Naive thymus-derived CD8-positive, alpha-beta T cell (primary cell): ENCODE results near the gene MED28. TPM values are rescaled to one million over a fixed set of nuclear protein-coding genes. Genes with fewer than 3 reads are reported as not detected.

Experiments
- ATAC-seq, 2 donors: fragments of 150-1000 bp; cut with Tn5 transposase in 1 of 2; sonication (Bioruptor Pico), chemical (Tn5 transposase) in 1 of 2; 1 replicate in 1 of 2; 2 replicates in 1 of 2; pipeline ENCODE4 v1.10.0; 2021; ENCODE audit warnings: mild to moderate bottlenecking in 2 of 2, moderate library complexity in 2 of 2
- POLR2A ChIA-PET: fragments of 350-600 bp; sonication (Branson Sonifier 250); formaldehyde crosslinking; loops from one replicate; lab custom pipeline; 2021; ENCODE audit warnings: antibody characterized with exemption; lab: Charles Lee
- DNase-seq, 10 donors: peaks; one replicate each; pipeline versions ENCODE4 v3.0.0 to v3.0.0-alpha.2; 2020 to 2022
- H3K27ac Mint-ChIP-seq, 10 donors: one replicate each; pipeline ENCODE4 v1.8.0; 2020 to 2022; ENCODE audit warnings: mild to moderate bottlenecking in 10 of 10, mixed read lengths in 10 of 10, moderate library complexity in 4 of 10, inconsistent platforms in 1 of 10
- H3K27me3 Mint-ChIP-seq, 5 donors: one replicate each; pipeline ENCODE4 v1.8.0; 2021 to 2022; ENCODE audit warnings: mixed read lengths in 5 of 5
- H3K36me3 Mint-ChIP-seq, 3 donors: one replicate each; pipeline ENCODE4 v1.8.0; 2020 to 2022; ENCODE audit warnings: mixed read lengths in 3 of 3, mild to moderate bottlenecking in 2 of 3, inconsistent platforms in 1 of 3
- H3K4me1 Mint-ChIP-seq, 4 donors: one replicate each; pipeline ENCODE4 v1.8.0; 2021 to 2022; ENCODE audit warnings: mixed read lengths in 4 of 4
- H3K4me3 Mint-ChIP-seq, 10 donors: one replicate each; pipeline ENCODE4 v1.8.0; 2020 to 2022; ENCODE audit warnings: mild to moderate bottlenecking in 10 of 10, mixed read lengths in 10 of 10, moderate library complexity in 6 of 10, inconsistent platforms in 1 of 10
- H3K9me3 Mint-ChIP-seq, 9 donors: one replicate each; pipeline ENCODE4 v1.8.0; 2020 to 2022; ENCODE audit warnings: mixed read lengths in 9 of 9, mild to moderate bottlenecking in 3 of 9, inconsistent platforms in 1 of 9, moderate library complexity in 1 of 9
- polyA plus RNA-seq, 3 donors: library from polyadenylated mRNA; unstranded; fragments of 300-500 nt; fragmentation: Illumina TruSeq; gene quantifications; one replicate each; pipeline ENCODE4 v1.2.3, GENCODE V29; 2021
- total RNA-seq, 8 experiments: library from RNA in 2 of 8; stranded (reverse) in 2 of 8; gene quantifications; one replicate each; pipeline ENCODE4 v1.2.3 and lab custom pipeline; 2021 to 2026

MED28 gene
- total and polyA plus RNA-seq, 5 experiments from 2014 or later, result 39.1 to 73.4 (median 48.7) TPM

- Mint-ChIP-seq H3K9me3 (no peaks in the 10 kb centered on the region), H3K4me3 (no peak overlapping the region), H3K27me3 (no peaks in the 10 kb centered on the region), H3K27ac (peak overlapping the region in 1 of 10 donors; percentile 34), H3K36me3 (peaks cover 4 to 98% (median 37%) of the 10 kb centered on the region in 3 donors), H3K4me1 (peaks cover 18 to 43% (median 32%) of the 10 kb centered on the region in 4 donors)
- POLR2A ChIA-PET, result interaction anchor here (1.3 kb wide), 1 partner anchor 9 kb away, joined by 3 read pairs; the partner anchor contains the start of gene MED28
- ATAC-seq (no peak), DNase-seq (no peak)
These were observed 9.1 kb downstream of the MED28 start for GRCh38 chr4:17623451-17624001.

GRCh38 chr4:17624821-17625220, 10.4 kb downstream of the MED28 start:
- ATAC-seq, result no peak

GRCh38 chr4:17630228-17630627, 15.8 kb downstream of the MED28 start:
- DNase-seq, result no peak
- Mint-ChIP-seq H3K9me3 (no peaks in the 10 kb centered on the region), H3K4me3 (no peak overlapping the region), H3K36me3 (peaks cover 4 to 96% (median 21%) of the 10 kb centered on the region in 3 donors), H3K4me1 (peaks cover 7 to 20% (median 11%) of the 10 kb centered on the region in 4 donors), H3K27me3 (no peaks in the 10 kb centered on the region), H3K27ac (peak overlapping the region in 3 of 10 donors; percentile 21 to 55 (median 37))
- ATAC-seq, result no peak
- POLR2A ChIA-PET, result no interaction called here

More at GRCh38 chr4:17624821-17625220, 10.4 kb downstream of the MED28 start:
- H3K4me3 Mint-ChIP-seq, result no peak overlapping the region
- H3K27me3 Mint-ChIP-seq, result no peaks in the 10 kb centered on the region
- POLR2A ChIA-PET, result no interaction called here
- peak overlapping the region in 2 of 10 donors; percentile 34 to 87 for H3K27ac Mint-ChIP-seq
- peaks cover 0 to 99% (median 35%) of the 10 kb centered on the region in 3 donors for H3K36me3 Mint-ChIP-seq
- H3K9me3 Mint-ChIP-seq, result no peaks in the 10 kb centered on the region
- H3K4me1 Mint-ChIP-seq, result peaks cover 14 to 36% (median 23%) of the 10 kb centered on the region in 4 donors
- DNase-seq, result no peak

GRCh38 chr4:17633600-17633999, 19.2 kb downstream of the MED28 start:
- H3K27ac Mint-ChIP-seq, result peak overlapping the region in 2 of 10 donors; percentile 19 to 24
- H3K4me3 Mint-ChIP-seq, result no peak overlapping the region
- peaks cover 4 to 75% (median 13%) of the 10 kb centered on the region in 3 donors for H3K36me3 Mint-ChIP-seq
- ATAC-seq (no peak), DNase-seq (no peak)
- POLR2A ChIA-PET, result no interaction called here
- H3K4me1 Mint-ChIP-seq, result peaks cover 2 to 11% (median 5%) of the 10 kb centered on the region in 4 donors
- no peaks in the 10 kb centered on the region for H3K27me3 Mint-ChIP-seq
- H3K9me3 Mint-ChIP-seq, result no peaks in the 10 kb centered on the region

GRCh38 chr4:17635056-17635455, 20.6 kb downstream of the MED28 start:
- peak overlapping the region in 5 of 10 donors; percentile 4 to 73 (median 40) for H3K27ac Mint-ChIP-seq
- peaks cover 4 to 64% (median 9%) of the 10 kb centered on the region in 3 donors for H3K36me3 Mint-ChIP-seq
- H3K4me3 Mint-ChIP-seq, result no peak overlapping the region
- DNase-seq, result no peak
- no peaks in the 10 kb centered on the region for H3K9me3 Mint-ChIP-seq
- POLR2A ChIA-PET, result no interaction called here
- H3K4me1 Mint-ChIP-seq, result peaks cover 0 to 7% (median under 1%) of the 10 kb centered on the region in 4 donors
- no peak for ATAC-seq
- no peaks in the 10 kb centered on the region for H3K27me3 Mint-ChIP-seq

GRCh38 chr4:17636341-17636695, 21.9 kb downstream of the MED28 start:
- no peaks in the 10 kb centered on the region for H3K27me3 Mint-ChIP-seq
- ATAC-seq (peak in 1 of 2 donors; percentile 25), DNase-seq (no peak)
- peaks cover 4 to 53% (median 9%) of the 10 kb centered on the region in 3 donors for H3K36me3 Mint-ChIP-seq
- POLR2A ChIA-PET, result no interaction called here
- H3K27ac Mint-ChIP-seq, result peak overlapping the region in 4 of 10 donors; percentile 47 to 80 (median 60)
- no peak overlapping the region for H3K4me3 Mint-ChIP-seq
- H3K4me1 Mint-ChIP-seq, result peaks cover 0 to 7% (median 0%) of the 10 kb centered on the region in 4 donors
- no peaks in the 10 kb centered on the region for H3K9me3 Mint-ChIP-seq

GRCh38 chr4:17636696-17637622, 22.5 kb downstream of the MED28 start:
- peaks cover 0 to 7% (median 0%) of the 10 kb centered on the region in 4 donors for H3K4me1 Mint-ChIP-seq
- H3K4me3 Mint-ChIP-seq, result no peak overlapping the region
- POLR2A ChIA-PET, result no interaction called here
- H3K27me3 Mint-ChIP-seq, result no peaks in the 10 kb centered on the region
- ATAC-seq, result peak; percentile 88 to 90
- H3K36me3 Mint-ChIP-seq, result peaks cover 4 to 46% (median 9%) of the 10 kb centered on the region in 3 donors
- DNase-seq, result peak; percentile 45 to 75 (median 62)
- H3K27ac Mint-ChIP-seq, result peak overlapping the region in 6 of 10 donors; percentile 2 to 71 (median 44)
- H3K9me3 Mint-ChIP-seq, result no peaks in the 10 kb centered on the region

- DNase-seq, result no peak
- H3K27ac Mint-ChIP-seq, result peak overlapping the region in 3 of 10 donors; percentile 13 to 35 (median 22)
- H3K9me3 Mint-ChIP-seq, result no peaks in the 10 kb centered on the region
- H3K4me1 Mint-ChIP-seq, result peaks cover 0 to 7% (median 6%) of the 10 kb centered on the region in 4 donors
- POLR2A ChIA-PET, result no interaction called here
- no peak for ATAC-seq
- no peaks in the 10 kb centered on the region for H3K27me3 Mint-ChIP-seq
- no peak overlapping the region for H3K4me3 Mint-ChIP-seq
- H3K36me3 Mint-ChIP-seq, result peaks cover 4 to 25% (median 8%) of the 10 kb centered on the region in 3 donors
These were observed 24.7 kb downstream of the MED28 start for GRCh38 chr4:17639136-17639535.

GRCh38 chr4:17642398-17642783, 27.9 kb downstream of the MED28 start:
- peaks cover 0 to 9% (median 5%) of the 10 kb centered on the region in 4 donors for H3K4me1 Mint-ChIP-seq
- peaks cover 0 to 3% (median 3%) of the 10 kb centered on the region in 3 donors for H3K36me3 Mint-ChIP-seq
- H3K27ac Mint-ChIP-seq, result peak overlapping the region in 3 of 10 donors; percentile 3 to 48 (median 26)
- H3K27me3 Mint-ChIP-seq, result no peaks in the 10 kb centered on the region
- no peaks in the 10 kb centered on the region for H3K9me3 Mint-ChIP-seq
- DNase-seq, result no peak
- no peak for ATAC-seq
- POLR2A ChIA-PET, result no interaction called here
- peak overlapping the region in 1 of 10 donors; percentile 22 for H3K4me3 Mint-ChIP-seq

- POLR2A ChIA-PET, result no interaction called here
- no peak for DNase-seq
- H3K9me3 Mint-ChIP-seq, result no peaks in the 10 kb centered on the region
- peaks cover 0 to 2% (median 0%) of the 10 kb centered on the region in 5 donors for H3K27me3 Mint-ChIP-seq
- no peak for ATAC-seq
- H3K4me1 Mint-ChIP-seq, result peaks cover 17 to 28% (median 21%) of the 10 kb centered on the region in 4 donors
- no peak overlapping the region for H3K4me3 Mint-ChIP-seq
- no peak overlapping the region for H3K27ac Mint-ChIP-seq
- peaks cover 0 to 3% (median 0%) of the 10 kb centered on the region in 3 donors for H3K36me3 Mint-ChIP-seq
These were observed 32.3 kb downstream of the MED28 start for GRCh38 chr4:17646693-17647092.

GRCh38 chr4:17647176-17647806, 32.9 kb downstream of the MED28 start:
- peaks cover 19 to 31% (median 23%) of the 10 kb centered on the region in 4 donors for H3K4me1 Mint-ChIP-seq
- DNase-seq (no peak), ATAC-seq (no peak)
- H3K9me3 Mint-ChIP-seq, result no peaks in the 10 kb centered on the region
- no peak overlapping the region for H3K4me3 Mint-ChIP-seq
- H3K27ac Mint-ChIP-seq, result peak overlapping the region in 1 of 10 donors; percentile 37
- peaks cover 0 to 2% (median 0%) of the 10 kb centered on the region in 5 donors for H3K27me3 Mint-ChIP-seq
- peaks cover 0 to 3% (median 0%) of the 10 kb centered on the region in 3 donors for H3K36me3 Mint-ChIP-seq
- POLR2A ChIA-PET, result no interaction called here

- Mint-ChIP-seq H3K27me3 (peaks cover 0 to 2% (median 0%) of the 10 kb centered on the region in 5 donors), H3K4me3 (no peak overlapping the region), H3K36me3 (peaks cover 0 to under 1% (median 0%) of the 10 kb centered on the region in 3 donors), H3K4me1 (peaks cover 19 to 26% (median 23%) of the 10 kb centered on the region in 4 donors), H3K27ac (no peak overlapping the region), H3K9me3 (no peaks in the 10 kb centered on the region)
- no peak for DNase-seq
- POLR2A ChIA-PET, result no interaction called here
- no peak for ATAC-seq
These were observed 33.5 kb downstream of the MED28 start for GRCh38 chr4:17647927-17648326.
